ENCODE measurements around the gene RNASE12.
A peak's percentile ranks its signal among the peaks of the same experiment; 100 is the strongest.

DNA sequence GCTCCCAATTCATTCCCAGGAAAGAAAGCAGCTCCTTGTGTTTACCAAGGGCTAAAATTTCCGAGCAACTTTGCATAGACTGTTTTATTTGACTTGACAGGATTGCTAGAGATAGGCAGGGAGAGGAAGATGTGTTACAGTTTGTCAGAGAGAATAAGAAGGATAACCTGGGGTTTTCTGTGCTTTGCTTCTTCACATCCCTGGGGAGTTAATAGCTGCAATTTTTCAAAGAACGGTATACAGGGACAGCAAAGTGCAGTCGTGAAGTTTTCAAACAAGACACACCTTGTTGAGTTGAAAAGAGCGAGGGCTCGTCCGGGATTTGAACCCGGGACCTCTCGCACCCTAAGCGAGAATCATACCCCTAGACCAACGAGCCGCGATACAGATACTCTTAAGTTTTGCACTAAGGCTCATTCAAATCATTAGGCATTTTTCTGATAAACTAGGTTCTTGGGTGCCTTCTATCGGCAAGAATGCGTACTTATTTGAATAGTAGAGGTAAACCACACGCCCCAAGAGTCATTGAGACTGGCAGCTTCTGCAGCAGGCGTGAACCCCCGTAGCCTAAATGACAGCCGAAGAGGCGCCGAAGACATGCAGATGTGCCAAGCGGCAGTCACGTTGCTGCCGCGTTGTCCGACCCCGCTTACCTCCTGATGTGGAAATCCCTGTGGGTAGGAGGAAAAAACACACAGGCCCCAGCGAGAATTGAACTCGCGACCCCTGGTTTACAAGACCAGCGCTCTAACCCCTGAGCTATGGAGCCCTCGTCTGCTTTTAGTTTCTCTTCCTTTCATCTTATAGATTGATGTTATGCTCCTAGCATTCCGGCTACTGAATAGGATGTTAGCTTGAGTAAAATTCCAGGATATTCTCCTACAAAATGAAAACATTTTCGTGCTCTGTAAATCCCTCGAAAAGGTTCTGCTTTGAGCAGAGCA lies 22.2 kb upstream of the RNASE12 start:
- TF ChIP-seq, protein P1, sequence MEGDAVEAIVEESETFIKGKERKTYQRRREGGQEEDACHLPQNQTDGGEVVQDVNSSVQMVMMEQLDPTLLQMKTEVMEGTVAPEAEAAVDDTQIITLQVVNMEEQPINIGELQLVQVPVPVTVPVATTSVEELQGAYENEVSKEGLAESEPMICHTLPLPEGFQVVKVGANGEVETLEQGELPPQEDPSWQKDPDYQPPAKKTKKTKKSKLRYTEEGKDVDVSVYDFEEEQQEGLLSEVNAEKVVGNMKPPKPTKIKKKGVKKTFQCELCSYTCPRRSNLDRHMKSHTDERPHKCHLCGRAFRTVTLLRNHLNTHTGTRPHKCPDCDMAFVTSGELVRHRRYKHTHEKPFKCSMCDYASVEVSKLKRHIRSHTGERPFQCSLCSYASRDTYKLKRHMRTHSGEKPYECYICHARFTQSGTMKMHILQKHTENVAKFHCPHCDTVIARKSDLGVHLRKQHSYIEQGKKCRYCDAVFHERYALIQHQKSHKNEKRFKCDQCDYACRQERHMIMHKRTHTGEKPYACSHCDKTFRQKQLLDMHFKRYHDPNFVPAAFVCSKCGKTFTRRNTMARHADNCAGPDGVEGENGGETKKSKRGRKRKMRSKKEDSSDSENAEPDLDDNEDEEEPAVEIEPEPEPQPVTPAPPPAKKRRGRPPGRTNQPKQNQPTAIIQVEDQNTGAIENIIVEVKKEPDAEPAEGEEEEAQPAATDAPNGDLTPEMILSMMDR (IDR thresholded peaks at IDR 0.05) = peak; percentile 49 to 91 (median 82)
- no peak for TF ChIP-seq POLR2A (IDR thresholded peaks at IDR 0.05)
